Keratinocyte (primary cell): ENCODE results near the gene STN1.

Experiments used
- EZH2 ChIP-seq: IDR thresholded peaks from one replicate; pipeline ENCODE4 v1.6.1; 2012; ENCODE audit warnings: inconsistent platforms, mild to moderate bottlenecking, low read length, moderate library complexity
- TF ChIP-seq, protein P1 (sequence below), 3 experiments: IDR thresholded peaks in 1 of 3; conservative IDR thresholded peaks in 1 of 3; optimal IDR thresholded peaks in 1 of 3; 2 replicates in 2 of 3; 3 replicates in 1 of 3; pipeline versions ENCODE3 to v1.5.1; 2011; ENCODE audit warnings: low read length in 3 of 3, mild to moderate bottlenecking in 3 of 3, moderate library complexity in 2 of 3, control low read depth in 1 of 3, inconsistent platforms in 1 of 3; ENCODE audit not compliant: insufficient read depth in 2 of 3; ENCODE audit errors: extremely low read depth in 1 of 3

DNA sequence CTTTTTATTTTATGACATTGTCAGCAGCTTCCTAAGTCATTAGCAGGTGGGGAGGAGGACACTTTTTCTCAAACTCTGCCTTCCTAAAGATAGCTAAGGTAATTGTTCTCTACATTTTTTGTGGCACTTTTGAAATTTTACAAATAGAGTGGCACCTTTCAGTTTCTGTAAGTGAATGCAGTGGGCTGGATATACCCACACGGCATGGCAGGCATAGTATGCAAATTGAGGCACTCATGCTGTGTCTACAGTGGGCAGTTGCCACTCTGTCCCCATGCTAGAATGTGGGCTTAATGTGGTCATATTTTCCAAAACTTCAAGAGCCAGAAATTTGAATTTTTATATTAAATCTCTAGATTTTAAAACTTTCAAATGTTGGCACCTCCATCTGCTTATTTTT lies 49.8 kb downstream of the STN1 start:
- TF ChIP-seq, protein P1, sequence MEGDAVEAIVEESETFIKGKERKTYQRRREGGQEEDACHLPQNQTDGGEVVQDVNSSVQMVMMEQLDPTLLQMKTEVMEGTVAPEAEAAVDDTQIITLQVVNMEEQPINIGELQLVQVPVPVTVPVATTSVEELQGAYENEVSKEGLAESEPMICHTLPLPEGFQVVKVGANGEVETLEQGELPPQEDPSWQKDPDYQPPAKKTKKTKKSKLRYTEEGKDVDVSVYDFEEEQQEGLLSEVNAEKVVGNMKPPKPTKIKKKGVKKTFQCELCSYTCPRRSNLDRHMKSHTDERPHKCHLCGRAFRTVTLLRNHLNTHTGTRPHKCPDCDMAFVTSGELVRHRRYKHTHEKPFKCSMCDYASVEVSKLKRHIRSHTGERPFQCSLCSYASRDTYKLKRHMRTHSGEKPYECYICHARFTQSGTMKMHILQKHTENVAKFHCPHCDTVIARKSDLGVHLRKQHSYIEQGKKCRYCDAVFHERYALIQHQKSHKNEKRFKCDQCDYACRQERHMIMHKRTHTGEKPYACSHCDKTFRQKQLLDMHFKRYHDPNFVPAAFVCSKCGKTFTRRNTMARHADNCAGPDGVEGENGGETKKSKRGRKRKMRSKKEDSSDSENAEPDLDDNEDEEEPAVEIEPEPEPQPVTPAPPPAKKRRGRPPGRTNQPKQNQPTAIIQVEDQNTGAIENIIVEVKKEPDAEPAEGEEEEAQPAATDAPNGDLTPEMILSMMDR (optimal IDR thresholded peaks at IDR 0.05 in 1 of 3, IDR thresholded peaks at IDR 0.05 in 1 of 3, conservative IDR thresholded peaks at IDR 0.05 in 1 of 3; ENCODE audit: extremely low read depth in 1 of 3, insufficient read depth in 2 of 3, low read length in 3 of 3) = no peak
- no peak for TF ChIP-seq EZH2
